ENCODE measurements around the gene P4HA1.

P4HA1 gene

DNA sequence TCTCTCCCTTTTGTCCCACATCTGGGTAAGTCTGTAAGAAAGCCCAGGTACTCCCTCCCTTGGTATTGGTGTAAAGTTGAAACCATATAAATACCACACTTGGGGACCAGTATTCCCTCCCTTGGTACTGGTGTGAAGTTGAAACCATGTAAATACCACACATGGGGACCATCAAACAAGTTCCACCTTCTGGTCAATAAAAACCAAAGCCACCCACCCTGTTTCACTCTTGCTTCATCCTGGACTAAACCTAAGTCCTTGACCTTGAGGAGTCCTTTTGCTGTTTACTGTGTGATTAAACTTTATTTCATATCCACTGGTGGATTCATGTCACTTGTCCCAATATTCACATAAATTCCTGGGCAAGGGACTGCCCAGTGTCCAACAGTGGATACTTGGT, 8.4 kb downstream of the P4HA1 start:
- Histone ChIP-seq H3K4me2 (ENCODE audit: low read length) (no peak overlapping the region), H4K8ac (ENCODE audit: low read depth, low read length) (no peak overlapping the region), H3K14ac (ENCODE audit: low read length) (no peak overlapping the region), H3K18ac (ENCODE audit: low read length) (no peak overlapping the region), H3K9ac (ENCODE audit: low read length) (no peak overlapping the region), H3K4me3 (ENCODE audit: low read depth, low read length) (no peak overlapping the region), H2BK120ac (ENCODE audit: insufficient read depth, low read length, poor library complexity) (no peak overlapping the region), H2BK5ac (ENCODE audit: low read depth, low read length, poor library complexity) (no peak overlapping the region), H3K27me3 (ENCODE audit: insufficient read depth, low read length) (no peaks in the 10 kb centered on the region), H3K4ac (ENCODE audit: low read depth, low read length) (no peak overlapping the region), H3K27ac (ENCODE audit: low read depth, low read length) (no peak overlapping the region), H2AFZ (ENCODE audit: insufficient read depth, low read length, poor library complexity) (no peak overlapping the region), H3K36me3 (ENCODE audit: control insufficient read depth in 1 of 2, insufficient read depth in 2 of 2, low read length in 2 of 2) (peaks cover 0 to 7% of the 10 kb centered on the region in 2 experiments), H4K91ac (ENCODE audit: low read depth, low read length) (no peak overlapping the region), H3K79me2 (ENCODE audit: control insufficient read depth, insufficient read depth, low read length, poor library complexity) (peaks cover 4% of the 10 kb centered on the region), H3K23ac (ENCODE audit: low read length) (no peak overlapping the region), H4K12ac (ENCODE audit: low read depth, low read length) (no peak overlapping the region), H2BK12ac (ENCODE audit: low read length) (no peak overlapping the region), H3K79me1 (ENCODE audit: low read length) (no peaks in the 10 kb centered on the region), H2AK5ac (ENCODE audit: low read length) (no peak overlapping the region), H3K4me1 (ENCODE audit: control insufficient read depth in 1 of 2, insufficient read depth in 2 of 2, low read length in 2 of 2) (no peaks in the 10 kb centered on the region), H3K9me3 (ENCODE audit: insufficient read depth, low read depth, low read length) (no peaks in the 10 kb centered on the region)
- no peak for DNase-seq

- Histone ChIP-seq H3K4me2 (ENCODE audit: low read length) (no peak overlapping the region), H3K23ac (ENCODE audit: low read length) (no peak overlapping the region), H2AK5ac (ENCODE audit: low read length) (no peak overlapping the region), H2BK12ac (ENCODE audit: low read length) (no peak overlapping the region), H3K36me3 (ENCODE audit: control insufficient read depth in 1 of 2, insufficient read depth in 2 of 2, low read length in 2 of 2) (peaks cover 0 to 4% of the 10 kb centered on the region in 2 experiments), H2AFZ (ENCODE audit: insufficient read depth, low read length, poor library complexity) (no peak overlapping the region), H3K79me2 (ENCODE audit: control insufficient read depth, insufficient read depth, low read length, poor library complexity) (peaks cover 4% of the 10 kb centered on the region), H3K79me1 (ENCODE audit: low read length) (no peaks in the 10 kb centered on the region), H4K8ac (ENCODE audit: low read depth, low read length) (no peak overlapping the region), H3K27ac (ENCODE audit: low read depth, low read length) (no peak overlapping the region), H3K9me3 (ENCODE audit: insufficient read depth, low read depth, low read length) (no peaks in the 10 kb centered on the region), H3K18ac (ENCODE audit: low read length) (no peak overlapping the region), H3K4ac (ENCODE audit: low read depth, low read length) (no peak overlapping the region), H2BK5ac (ENCODE audit: low read depth, low read length, poor library complexity) (no peak overlapping the region), H3K9ac (ENCODE audit: low read length) (no peak overlapping the region), H2BK120ac (ENCODE audit: insufficient read depth, low read length, poor library complexity) (no peak overlapping the region), H4K12ac (ENCODE audit: low read depth, low read length) (no peak overlapping the region), H3K27me3 (ENCODE audit: insufficient read depth, low read length) (no peaks in the 10 kb centered on the region), H3K4me3 (ENCODE audit: low read depth, low read length) (no peak overlapping the region), H3K14ac (ENCODE audit: low read length) (no peak overlapping the region), H3K4me1 (ENCODE audit: control insufficient read depth in 1 of 2, insufficient read depth in 2 of 2, low read length in 2 of 2) (no peaks in the 10 kb centered on the region), H4K91ac (ENCODE audit: low read depth, low read length) (no peak overlapping the region)
- no peak for DNase-seq
- WGBS (ENCODE audit: extremely low coverage, insufficient coverage, insufficient read length): no CpG with 5 or more reads among the region's 4 CpGs
Observed at GRCh38 chr10:73086816-73087215, 9.8 kb downstream of the P4HA1 start.

GRCh38 chr10:73084209-73084608, 12.5 kb downstream of the P4HA1 start:
- Histone ChIP-seq H4K8ac (ENCODE audit: low read depth, low read length) (no peak overlapping the region), H2BK12ac (ENCODE audit: low read length) (no peak overlapping the region), H3K4ac (ENCODE audit: low read depth, low read length) (no peak overlapping the region), H2BK5ac (ENCODE audit: low read depth, low read length, poor library complexity) (no peak overlapping the region), H3K79me1 (ENCODE audit: low read length) (no peaks in the 10 kb centered on the region), H2AFZ (ENCODE audit: insufficient read depth, low read length, poor library complexity) (no peak overlapping the region), H3K23ac (ENCODE audit: low read length) (no peak overlapping the region), H3K4me2 (ENCODE audit: low read length) (no peak overlapping the region), H3K4me3 (ENCODE audit: low read depth, low read length) (no peak overlapping the region), H3K36me3 (ENCODE audit: control insufficient read depth in 1 of 2, insufficient read depth in 2 of 2, low read length in 2 of 2) (peaks cover 0 to under 1% of the 10 kb centered on the region in 2 experiments), H3K14ac (ENCODE audit: low read length) (no peak overlapping the region), H3K9me3 (ENCODE audit: insufficient read depth, low read depth, low read length) (no peaks in the 10 kb centered on the region), H4K12ac (ENCODE audit: low read depth, low read length) (no peak overlapping the region), H2BK120ac (ENCODE audit: insufficient read depth, low read length, poor library complexity) (no peak overlapping the region), H3K79me2 (ENCODE audit: control insufficient read depth, insufficient read depth, low read length, poor library complexity) (no peaks in the 10 kb centered on the region), H3K4me1 (ENCODE audit: control insufficient read depth in 1 of 2, insufficient read depth in 2 of 2, low read length in 2 of 2) (no peaks in the 10 kb centered on the region), H3K27ac (ENCODE audit: low read depth, low read length) (no peak overlapping the region), H3K27me3 (ENCODE audit: insufficient read depth, low read length) (no peaks in the 10 kb centered on the region), H2AK5ac (ENCODE audit: low read length) (no peak overlapping the region), H3K18ac (ENCODE audit: low read length) (no peak overlapping the region), H3K9ac (ENCODE audit: low read length) (no peak overlapping the region), H4K91ac (ENCODE audit: low read depth, low read length) (no peak overlapping the region)
- DNase-seq: no peak
- no CpG with 5 or more reads among the region's 5 CpGs for WGBS (ENCODE audit: extremely low coverage, insufficient coverage, insufficient read length)

DNA sequence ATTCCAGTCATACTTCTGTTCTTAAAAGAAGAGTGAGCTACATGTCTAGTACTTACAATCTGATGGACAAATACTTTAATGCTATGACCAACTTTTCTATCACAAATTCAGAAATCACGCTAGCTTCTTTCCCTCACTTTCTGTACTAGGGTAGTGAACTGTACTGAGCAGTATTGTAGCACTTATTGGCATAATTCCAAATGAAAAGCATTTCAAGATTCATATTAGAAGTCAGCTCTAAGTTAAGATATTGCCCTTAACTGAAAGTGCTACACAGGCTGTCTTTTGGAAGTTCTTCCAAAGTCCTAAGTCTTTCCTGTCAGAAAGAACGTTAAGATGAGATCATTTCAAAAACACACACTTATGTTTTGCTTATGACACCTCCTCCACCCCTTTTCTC, 13.4 kb downstream of the P4HA1 start:
- H2BK5ac ChIP-seq (ENCODE audit: low read depth, low read length, poor library complexity): no peak overlapping the region
- H3K4ac ChIP-seq (ENCODE audit: low read depth, low read length): no peak overlapping the region
- no peak overlapping the region for H3K4me2 ChIP-seq (ENCODE audit: low read length)
- H2AK5ac ChIP-seq (ENCODE audit: low read length): no peak overlapping the region
- H2AFZ ChIP-seq (ENCODE audit: insufficient read depth, low read length, poor library complexity): no peak overlapping the region
- no peak overlapping the region for H3K27ac ChIP-seq (ENCODE audit: low read depth, low read length)
- no peak overlapping the region for H3K14ac ChIP-seq (ENCODE audit: low read length)
- DNase-seq: no peak
- no peak overlapping the region for H2BK12ac ChIP-seq (ENCODE audit: low read length)
- H3K4me1 ChIP-seq (ENCODE audit: control insufficient read depth in 1 of 2, insufficient read depth in 2 of 2, low read length in 2 of 2): no peaks in the 10 kb centered on the region
- no CpG with 5 or more reads among the region's 2 CpGs for WGBS (ENCODE audit: extremely low coverage, insufficient coverage, insufficient read length)
- no peak overlapping the region for H3K9ac ChIP-seq (ENCODE audit: low read length)
- no peak overlapping the region for H3K23ac ChIP-seq (ENCODE audit: low read length)
- no peak overlapping the region for H4K12ac ChIP-seq (ENCODE audit: low read depth, low read length)
- H3K36me3 ChIP-seq (ENCODE audit: control insufficient read depth in 1 of 2, insufficient read depth in 2 of 2, low read length in 2 of 2): peaks cover 0 to 2% of the 10 kb centered on the region in 2 experiments
- no peak overlapping the region for H2BK120ac ChIP-seq (ENCODE audit: insufficient read depth, low read length, poor library complexity)
- no peak overlapping the region for H4K8ac ChIP-seq (ENCODE audit: low read depth, low read length)
- no peaks in the 10 kb centered on the region for H3K27me3 ChIP-seq (ENCODE audit: insufficient read depth, low read length)
- H4K91ac ChIP-seq (ENCODE audit: low read depth, low read length): no peak overlapping the region
- no peaks in the 10 kb centered on the region for H3K79me1 ChIP-seq (ENCODE audit: low read length)
- no peak overlapping the region for H3K18ac ChIP-seq (ENCODE audit: low read length)
- no peaks in the 10 kb centered on the region for H3K9me3 ChIP-seq (ENCODE audit: insufficient read depth, low read depth, low read length)
- no peak overlapping the region for H3K4me3 ChIP-seq (ENCODE audit: low read depth, low read length)
- H3K79me2 ChIP-seq (ENCODE audit: control insufficient read depth, insufficient read depth, low read length, poor library complexity): no peaks in the 10 kb centered on the region

Measured in trophoblast cell (in vitro differentiated cells and primary cell).